GM12878 (cell line): ENCODE measurements around the gene SGTB. TPM values are rescaled to one million over a fixed set of nuclear protein-coding genes. Genes with fewer than 3 reads are reported as not detected.

Experiments
- ATAC-seq: fragments of 200-7000 bp; cut with Tn5 transposase; 3 replicates; pipeline ENCODE4 v1.9.1; 2020; ENCODE audit warnings: mild to moderate bottlenecking, moderate library complexity
- BruUV-seq: library from RNA; stranded (reverse); fragments of 400-500 nt; replicated peaks from 2 replicates; lab custom pipeline; 2021; lab: Mats Ljungman, UMichigan
- CTCF ChIA-PET: fragments of 300-600 bp; sonication (Branson Sonifier 250); formaldehyde crosslinking; extraction: SDS; loops from one replicate; lab custom pipeline; 2021; ENCODE audit warnings: inconsistent platforms; lab: Yijun Ruan, JAX
- POLR2A ChIA-PET: fragments of 350-600 bp; formaldehyde crosslinking; extraction: SDS; loops from one replicate; lab custom pipeline; 2021; ENCODE audit warnings: inconsistent platforms; lab: Charles Lee
- RAD21 ChIA-PET: fragments of 300-600 bp; sonication (Branson Sonifier 250); formaldehyde crosslinking; loops from one replicate; lab custom pipeline; 2023; ENCODE audit warnings: antibody characterized with exemption; ENCODE audit not compliant: unreplicated experiment; lab: Charles Lee
- SMC1A ChIA-PET: fragments of 300-600 bp; sonication (Branson Sonifier 250); formaldehyde crosslinking; loops from one replicate; lab custom pipeline; 2023; ENCODE audit not compliant: unreplicated experiment, uncharacterized antibody; lab: Charles Lee
- DNase-seq: peaks from one replicate; pipeline ENCODE4 v3.0.0-alpha.2; 2011; ENCODE audit warnings: low read depth, low spot score
- FAIRE-seq: peaks from 3 replicates; lab custom pipeline; 2011; peaks lifted over from hg19 to GRCh38; lab: Jason Lieb, UNC
- H2AFZ ChIP-seq: 2 replicates; pipeline ENCODE4 v1.6.0; 2011; ENCODE audit warnings: low read depth, low read length, control low read depth; ENCODE audit not compliant: control insufficient read depth
- H3K27ac ChIP-seq: 2 replicates; pipeline ENCODE4 v1.5.1; 2011; ENCODE audit warnings: control low read depth; ENCODE audit not compliant: control insufficient read depth, insufficient read depth
- H3K27me3 ChIP-seq, 2 experiments: replicated peaks in 1 of 2; 2 replicates each; pipeline versions ENCODE4 v1.6.0 to v1.6.1; 2011; ENCODE audit warnings: low read length in 1 of 2; ENCODE audit not compliant: control insufficient read depth in 2 of 2, insufficient read depth in 2 of 2
- H3K36me3 ChIP-seq, 2 experiments: 2 replicates each; pipeline ENCODE4 v1.5.1; 2011; ENCODE audit warnings: low read length in 1 of 2; ENCODE audit not compliant: control insufficient read depth in 2 of 2, insufficient read depth in 2 of 2
- H3K4me1 ChIP-seq: 2 replicates; pipeline ENCODE4 v1.6.1; 2011; ENCODE audit warnings: mild to moderate bottlenecking, low read length, moderate library complexity, mixed read lengths; ENCODE audit not compliant: control insufficient read depth, insufficient read depth
- H3K4me2 ChIP-seq: 2 replicates; pipeline ENCODE4 v1.6.0; 2011; ENCODE audit warnings: control low read depth; ENCODE audit not compliant: control insufficient read depth, insufficient read depth
- H3K4me3 ChIP-seq: fragments of 200-600 bp; sonication (generic); 2 replicates; pipeline ENCODE4 v1.5.1; 2016
- H3K79me2 ChIP-seq: 2 replicates; pipeline ENCODE4 v1.6.0; 2011; ENCODE audit warnings: low read length; ENCODE audit not compliant: control insufficient read depth, insufficient read depth
- H3K9ac ChIP-seq: 2 replicates; pipeline ENCODE4 v1.8.0; 2011; ENCODE audit warnings: low read length, control low read depth, mixed read lengths; ENCODE audit not compliant: control insufficient read depth, insufficient read depth
- H3K9me3 ChIP-seq: replicated peaks from 3 replicates; pipeline ENCODE4 v1.5.1; 2011; ENCODE audit warnings: mild to moderate bottlenecking, low read length; ENCODE audit not compliant: control insufficient read depth, insufficient read depth
- H4K20me1 ChIP-seq: 2 replicates; pipeline ENCODE4 v1.6.0; 2011; ENCODE audit not compliant: control insufficient read depth, insufficient read depth
- CHD4 ChIP-seq: fragments of 200-600 bp; sonication (generic); IDR thresholded peaks from 2 replicates; pipeline ENCODE4 v1.6.1; 2016; ENCODE audit warnings: mild to moderate bottlenecking
- MTA2 ChIP-seq: fragments of 450-650 bp; IDR thresholded peaks from 2 replicates; pipeline ENCODE4 v1.6.1; 2016; ENCODE audit warnings: low read depth, mild to moderate bottlenecking, moderate library complexity
- NFXL1 ChIP-seq: fragments of 450-650 bp; IDR thresholded peaks from 2 replicates; pipeline ENCODE4 v1.6.1; 2017; ENCODE audit warnings: antibody characterized with exemption, mild to moderate bottlenecking, borderline replicate concordance
- PAX8 ChIP-seq: fragments of 450-650 bp; IDR thresholded peaks from 2 replicates; pipeline ENCODE4 v1.6.1; 2017; ENCODE audit warnings: mild to moderate bottlenecking, moderate library complexity
- POLR2A ChIP-seq: IDR thresholded peaks from 2 replicates; pipeline ENCODE4 v1.6.1; 2011; ENCODE audit warnings: low read depth, mild to moderate bottlenecking, low read length
- SRF ChIP-seq, 2 experiments: IDR thresholded peaks; 2 replicates each; pipeline ENCODE4 v1.6.1; 2011; ENCODE audit warnings: low read depth in 2 of 2, low read length in 2 of 2, mild to moderate bottlenecking in 1 of 2, moderate library complexity in 1 of 2
- SUZ12 ChIP-seq: fragments of 200-600 bp; sonication (generic); IDR thresholded peaks from one replicate; pipeline ENCODE4 v1.6.1; 2018; ENCODE audit warnings: antibody characterized with exemption, mild to moderate bottlenecking; ENCODE audit not compliant: unreplicated experiment
- TCF12 ChIP-seq: IDR thresholded peaks from 2 replicates; pipeline ENCODE4 v1.6.1; 2011; ENCODE audit warnings: low read depth, mild to moderate bottlenecking, low read length
- ZNF24 ChIP-seq: fragments of 450-650 bp; IDR thresholded peaks from 2 replicates; pipeline ENCODE4 v1.6.1; 2017; ENCODE audit warnings: antibody characterized with exemption, mild to moderate bottlenecking
- ZNF622 ChIP-seq: fragments of 450-650 bp; IDR thresholded peaks from 2 replicates; pipeline ENCODE4 v1.6.1; 2017; ENCODE audit warnings: mild to moderate bottlenecking, inconsistent platforms
- ZZZ3 ChIP-seq: IDR thresholded peaks from 2 replicates; pipeline ENCODE4 v1.6.1; 2011; ENCODE audit warnings: low read depth; ENCODE audit not compliant: control insufficient read depth, insufficient read length
- WGBS: methylation state at CpG from one replicate; pipeline ENCODE4 v1.1.6; 2016; ENCODE audit warnings: low lambda C conversion rate; ENCODE audit not compliant: insufficient replicate concordance, insufficient coverage; ENCODE audit errors: missing lambda C conversion rate; 5-methylcytosine and 5-hydroxymethylcytosine counted together
- in situ Hi-C: fragments of 300-500 bp; cut with MboI; formaldehyde crosslinking; loops from 9 replicates; pipeline ENCODE4 v1.14.3; 2018; ENCODE audit warnings: mixed read lengths
- intact Hi-C: fragments of 100-400 bp; cut with micrococcal nuclease; formaldehyde crosslinking; loops from one replicate; pipeline ENCODE4 v1.14.2; 2022; ENCODE audit not compliant: unreplicated experiment
- polyA plus RNA-seq, 11 experiments: library from polyadenylated mRNA; depleted of rRNA in 4 of 11; unstranded in 6 of 11; stranded (reverse) in 5 of 11; fragments of >200 nt; fragmentation: Nextera tagmentation in 4 of 11; fragmentation: Illumina TruSeq in 1 of 11; extraction: Ambion mirVana in 4 of 11; extraction: Trizol in 1 of 11; gene quantifications; 1 replicate in 1 of 11; 2 replicates in 10 of 11; pipeline versions ENCODE4 v1.2.1 to v1.2.3, GENCODE V29; 2011 to 2016; ENCODE audit warnings: inconsistent platforms in 2 of 11, missing spikeins in 2 of 11, low read depth in 1 of 11
- total RNA-seq, 4 experiments: library from RNA; depleted of rRNA in 3 of 4; stranded (reverse); fragments of >200 nt in 3 of 4; fragmentation: Illumina TruSeq in 1 of 4; extraction: Trizol in 1 of 4; gene quantifications; 2 replicates each; pipeline versions ENCODE4 v1.2.1 to v1.2.3, GENCODE V29; 2013 to 2021
- TF ChIP-seq, protein P1 (sequence below): IDR thresholded peaks from 2 replicates; pipeline ENCODE4 v1.6.1; 2011; ENCODE audit warnings: borderline replicate concordance, low read depth, mild to moderate bottlenecking, moderate library complexity, low read length; ENCODE audit not compliant: insufficient read depth, poor library complexity, severe bottlenecking
- TF ChIP-seq, protein P2 (sequence below): IDR thresholded peaks from 2 replicates; pipeline ENCODE4 v1.6.1; 2012; ENCODE audit warnings: low read depth, low read length, improper control_type of control experiment
- TF ChIP-seq, protein P3 (sequence below): IDR thresholded peaks from 2 replicates; pipeline ENCODE4 v1.6.1; 2011; ENCODE audit warnings: mild to moderate bottlenecking, low read depth, low read length, moderate library complexity; ENCODE audit not compliant: insufficient replicate concordance
- TF ChIP-seq, protein P4 (sequence below): fragments of 450-650 bp; formaldehyde crosslinking; IDR thresholded peaks from 2 replicates; pipeline ENCODE4 v1.4.0; 2022; ENCODE audit warnings: mild to moderate bottlenecking, moderate library complexity
- TF ChIP-seq, protein P5 (sequence below): fragments of 450-650 bp; IDR thresholded peaks from 2 replicates; pipeline ENCODE4 v1.6.1; 2016; ENCODE audit warnings: mild to moderate bottlenecking
- TF ChIP-seq, protein P6 (sequence below): fragments of 450-650 bp; IDR thresholded peaks from 2 replicates; pipeline ENCODE4 v1.6.1; 2017; ENCODE audit warnings: low read depth, mild to moderate bottlenecking, moderate library complexity

The SGTB gene
- total and polyA plus RNA-seq, 10 of the 15 experiments (the other 5 are each of a cell fraction or from before 2014, with no cell fraction given): 1.0 to 7.8 (median 5.4) TPM

DNA sequence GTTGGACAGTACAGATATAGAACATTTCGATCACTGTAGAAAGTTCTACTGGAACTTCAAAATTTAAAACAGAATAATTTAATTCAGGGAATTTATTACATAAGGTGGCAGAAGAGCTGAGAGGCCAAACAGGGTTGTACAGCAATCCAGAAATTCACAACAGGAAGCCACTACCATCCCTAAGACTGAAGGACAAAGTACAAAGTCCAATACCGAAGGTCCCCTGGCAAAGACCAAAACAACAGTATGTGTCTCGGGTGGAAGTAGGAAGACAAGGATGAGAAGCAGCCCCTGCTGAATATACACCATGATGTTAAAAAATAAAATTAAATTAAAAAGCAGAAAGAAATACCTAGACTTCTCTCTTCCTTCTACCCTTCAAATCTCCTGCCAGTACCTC lies 19.9 kb downstream of the SGTB start:
- in situ Hi-C loops (no loop called here), intact Hi-C loops (no loop called here)
- Histone ChIP-seq H3K4me2 (no peak overlapping the region), H3K4me3 (no peak overlapping the region), H4K20me1 (no peaks in the 10 kb centered on the region), H3K9me3 (no peaks in the 10 kb centered on the region; the same call in 2 of the 3 replicates), H3K79me2 (no peaks in the 10 kb centered on the region), H3K27ac (no peak overlapping the region), H3K36me3 (peaks cover 0 to 3% of the 10 kb centered on the region in 2 experiments; a peak in 1 of 4 replicates), H3K27me3 (no peaks in the 10 kb centered on the region), H3K4me1 (no peaks in the 10 kb centered on the region), H2AFZ (no peak overlapping the region), H3K9ac (no peak overlapping the region)
- POLR2A ChIA-PET: interaction anchor here (0.9 kb wide), 1 partner anchor 26 kb away, joined by 3 read pairs; no protein-coding TSS in a partner anchor
- DNase-seq: no peak
- no peak for ATAC-seq
- BruUV-seq: no TSS peak
- RAD21 ChIA-PET: interaction anchor here (1.1 kb wide), 1 partner anchor 63 kb away, joined by 3 read pairs; no protein-coding TSS in a partner anchor
- CTCF ChIA-PET: no interaction called here
- FAIRE-seq: no peak
- SMC1A ChIA-PET: no interaction called here
- WGBS: 100% methylated on average over 3 of the region's 3 CpGs
- TF ChIP-seq, protein P1, sequence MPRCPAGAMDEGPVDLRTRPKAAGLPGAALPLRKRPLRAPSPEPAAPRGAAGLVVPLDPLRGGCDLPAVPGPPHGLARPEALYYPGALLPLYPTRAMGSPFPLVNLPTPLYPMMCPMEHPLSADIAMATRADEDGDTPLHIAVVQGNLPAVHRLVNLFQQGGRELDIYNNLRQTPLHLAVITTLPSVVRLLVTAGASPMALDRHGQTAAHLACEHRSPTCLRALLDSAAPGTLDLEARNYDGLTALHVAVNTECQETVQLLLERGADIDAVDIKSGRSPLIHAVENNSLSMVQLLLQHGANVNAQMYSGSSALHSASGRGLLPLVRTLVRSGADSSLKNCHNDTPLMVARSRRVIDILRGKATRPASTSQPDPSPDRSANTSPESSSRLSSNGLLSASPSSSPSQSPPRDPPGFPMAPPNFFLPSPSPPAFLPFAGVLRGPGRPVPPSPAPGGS: no peak
- TF ChIP-seq POLR2A (no peak), SUZ12 (no peak), ZNF622 (no peak), TCF12 (no peak), NFXL1 (no peak), ZNF24 (no peak), PAX8 (no peak), CHD4 (no peak), ZZZ3 (no peak), SRF (IDR thresholded peaks at IDR 0.05; ENCODE audit: low read depth in 2 of 2, low read length in 2 of 2) (no peak), MTA2 (no peak)
- TF ChIP-seq, protein P2, sequence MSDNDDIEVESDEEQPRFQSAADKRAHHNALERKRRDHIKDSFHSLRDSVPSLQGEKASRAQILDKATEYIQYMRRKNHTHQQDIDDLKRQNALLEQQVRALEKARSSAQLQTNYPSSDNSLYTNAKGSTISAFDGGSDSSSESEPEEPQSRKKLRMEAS: no peak
- TF ChIP-seq, protein P3, sequence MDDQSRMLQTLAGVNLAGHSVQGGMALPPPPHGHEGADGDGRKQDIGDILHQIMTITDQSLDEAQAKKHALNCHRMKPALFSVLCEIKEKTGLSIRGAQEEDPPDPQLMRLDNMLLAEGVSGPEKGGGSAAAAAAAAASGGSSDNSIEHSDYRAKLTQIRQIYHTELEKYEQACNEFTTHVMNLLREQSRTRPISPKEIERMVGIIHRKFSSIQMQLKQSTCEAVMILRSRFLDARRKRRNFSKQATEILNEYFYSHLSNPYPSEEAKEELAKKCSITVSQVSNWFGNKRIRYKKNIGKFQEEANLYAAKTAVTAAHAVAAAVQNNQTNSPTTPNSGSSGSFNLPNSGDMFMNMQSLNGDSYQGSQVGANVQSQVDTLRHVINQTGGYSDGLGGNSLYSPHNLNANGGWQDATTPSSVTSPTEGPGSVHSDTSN: no peak
- TF ChIP-seq, protein P4, sequence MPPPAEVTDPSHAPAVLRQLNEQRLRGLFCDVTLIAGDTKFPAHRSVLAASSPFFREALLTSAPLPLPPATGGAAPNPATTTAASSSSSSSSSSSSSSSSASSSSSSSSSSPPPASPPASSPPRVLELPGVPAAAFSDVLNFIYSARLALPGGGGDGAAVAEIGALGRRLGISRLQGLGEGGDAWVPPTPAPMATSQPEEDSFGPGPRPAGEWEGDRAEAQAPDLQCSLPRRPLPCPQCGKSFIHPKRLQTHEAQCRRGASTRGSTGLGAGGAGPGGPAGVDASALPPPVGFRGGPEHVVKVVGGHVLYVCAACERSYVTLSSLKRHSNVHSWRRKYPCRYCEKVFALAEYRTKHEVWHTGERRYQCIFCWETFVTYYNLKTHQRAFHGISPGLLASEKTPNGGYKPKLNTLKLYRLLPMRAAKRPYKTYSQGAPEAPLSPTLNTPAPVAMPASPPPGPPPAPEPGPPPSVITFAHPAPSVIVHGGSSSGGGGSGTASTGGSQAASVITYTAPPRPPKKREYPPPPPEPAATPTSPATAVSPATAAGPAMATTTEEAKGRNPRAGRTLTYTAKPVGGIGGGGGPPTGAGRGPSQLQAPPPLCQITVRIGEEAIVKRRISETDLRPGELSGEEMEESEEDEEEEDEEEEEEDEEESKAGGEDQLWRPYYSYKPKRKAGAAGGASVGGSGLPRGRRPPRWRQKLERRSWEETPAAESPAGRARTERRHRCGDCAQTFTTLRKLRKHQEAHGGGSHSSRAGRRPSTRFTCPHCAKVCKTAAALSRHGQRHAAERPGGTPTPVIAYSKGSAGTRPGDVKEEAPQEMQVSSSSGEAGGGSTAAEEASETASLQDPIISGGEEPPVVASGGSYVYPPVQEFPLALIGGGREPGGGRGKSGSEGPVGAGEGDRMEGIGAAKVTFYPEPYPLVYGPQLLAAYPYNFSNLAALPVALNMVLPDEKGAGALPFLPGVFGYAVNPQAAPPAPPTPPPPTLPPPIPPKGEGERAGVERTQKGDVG (CRISPR knock-in tag): no peak
- TF ChIP-seq, protein P5, sequence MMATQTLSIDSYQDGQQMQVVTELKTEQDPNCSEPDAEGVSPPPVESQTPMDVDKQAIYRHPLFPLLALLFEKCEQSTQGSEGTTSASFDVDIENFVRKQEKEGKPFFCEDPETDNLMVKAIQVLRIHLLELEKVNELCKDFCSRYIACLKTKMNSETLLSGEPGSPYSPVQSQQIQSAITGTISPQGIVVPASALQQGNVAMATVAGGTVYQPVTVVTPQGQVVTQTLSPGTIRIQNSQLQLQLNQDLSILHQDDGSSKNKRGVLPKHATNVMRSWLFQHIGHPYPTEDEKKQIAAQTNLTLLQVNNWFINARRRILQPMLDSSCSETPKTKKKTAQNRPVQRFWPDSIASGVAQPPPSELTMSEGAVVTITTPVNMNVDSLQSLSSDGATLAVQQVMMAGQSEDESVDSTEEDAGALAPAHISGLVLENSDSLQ: no peak
- TF ChIP-seq, protein P6, sequence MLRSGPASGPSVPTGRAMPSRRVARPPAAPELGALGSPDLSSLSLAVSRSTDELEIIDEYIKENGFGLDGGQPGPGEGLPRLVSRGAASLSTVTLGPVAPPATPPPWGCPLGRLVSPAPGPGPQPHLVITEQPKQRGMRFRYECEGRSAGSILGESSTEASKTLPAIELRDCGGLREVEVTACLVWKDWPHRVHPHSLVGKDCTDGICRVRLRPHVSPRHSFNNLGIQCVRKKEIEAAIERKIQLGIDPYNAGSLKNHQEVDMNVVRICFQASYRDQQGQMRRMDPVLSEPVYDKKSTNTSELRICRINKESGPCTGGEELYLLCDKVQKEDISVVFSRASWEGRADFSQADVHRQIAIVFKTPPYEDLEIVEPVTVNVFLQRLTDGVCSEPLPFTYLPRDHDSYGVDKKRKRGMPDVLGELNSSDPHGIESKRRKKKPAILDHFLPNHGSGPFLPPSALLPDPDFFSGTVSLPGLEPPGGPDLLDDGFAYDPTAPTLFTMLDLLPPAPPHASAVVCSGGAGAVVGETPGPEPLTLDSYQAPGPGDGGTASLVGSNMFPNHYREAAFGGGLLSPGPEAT: no peak
